HCT116 (cell line): ENCODE measurements around the gene CFDP1. TPM values are rescaled to one million over a fixed set of nuclear protein-coding genes. Genes with fewer than 3 reads are reported as not detected.
A peak's percentile ranks its signal among the peaks of the same experiment; 100 is the strongest.

Source experiments
- ATAC-seq: fragments of 200-7000 bp; cut with Tn5 transposase; 2 replicates; pipeline ENCODE4 v1.9.1; 2020; ENCODE audit warnings: mild to moderate bottlenecking, moderate library complexity
- BruUV-seq: library from RNA; stranded (reverse); fragments of 400-500 nt; replicated peaks from 2 replicates; lab custom pipeline; 2021; lab: Mats Ljungman, UMichigan
- CTCF ChIA-PET: fragments of 300-600 bp; sonication (Branson Sonifier 250); formaldehyde crosslinking; loops from one replicate; lab custom pipeline; 2021; ENCODE audit warnings: antibody characterized with exemption; lab: Charles Lee
- POLR2A ChIA-PET: fragments of 300-600, 350-600 bp; sonication (Branson Sonifier 250); formaldehyde crosslinking; loops from one replicate; lab custom pipeline; 2021; ENCODE audit warnings: antibody characterized with exemption; lab: Charles Lee
- RAD21 ChIA-PET, 2 experiments: fragments of 300-600 bp; sonication (Branson Sonifier 250); formaldehyde crosslinking; loops; one replicate each; lab custom pipeline; 2023; ENCODE audit warnings: low total read pairs in 2 of 2; ENCODE audit not compliant: uncharacterized antibody in 2 of 2, unreplicated experiment in 2 of 2, low non-redundant PET in 1 of 2; lab: Charles Lee
- DNase-seq: peaks from one replicate; pipeline ENCODE4 v3.0.0-alpha.2; 2010; ENCODE audit warnings: low read depth, low spot score
- H2AFZ ChIP-seq: fragments of 200-600 bp; shearing (Covaris generic), sonication (generic); 2 replicates; pipeline ENCODE4 v1.6.1; 2017; ENCODE audit warnings: low read depth, mixed run types, mixed read lengths, antibody characterized with exemption, low read length; ENCODE audit not compliant: poor library complexity, severe bottlenecking
- H3K27ac ChIP-seq: 2 replicates; pipeline ENCODE4 v1.5.1; 2012; ENCODE audit warnings: low read depth, low read length
- H3K27me3 ChIP-seq: fragments of 200-600 bp; sonication (generic); 2 replicates; pipeline ENCODE4 v1.6.1; 2016; ENCODE audit warnings: mixed run types, low read length, mixed read lengths; ENCODE audit not compliant: insufficient read depth
- H3K36me3 ChIP-seq, 2 experiments: fragments of 200-500 bp in 1 of 2; fragments of 200-600 bp in 1 of 2; sonication (Bioruptor generic) in 1 of 2; sonication (generic) in 1 of 2; 2 replicates each; pipeline versions ENCODE4 v1.5.1 to v1.6.1; 2014 to 2016; ENCODE audit warnings: low read length in 2 of 2, inconsistent platforms in 1 of 2, mixed read lengths in 1 of 2, mixed run types in 1 of 2; ENCODE audit not compliant: insufficient read depth in 2 of 2, control insufficient read depth in 1 of 2
- H3K4me1 ChIP-seq, 2 experiments: fragments of 200-600 bp in 1 of 2; sonication (generic) in 1 of 2; 2 replicates each; pipeline versions ENCODE4 v1.5.1 to v1.6.1; 2012 to 2017; ENCODE audit warnings: low read length in 2 of 2, inconsistent platforms in 1 of 2, mild to moderate bottlenecking in 1 of 2, mixed read lengths in 1 of 2, mixed run types in 1 of 2, moderate library complexity in 1 of 2; ENCODE audit not compliant: insufficient read depth in 2 of 2, control insufficient read depth in 1 of 2
- H3K4me2 ChIP-seq: fragments of 200-600 bp; sonication (generic); 2 replicates; pipeline ENCODE4 v1.6.1; 2017; ENCODE audit warnings: mixed run types, low read length, mixed read lengths
- H3K4me3 ChIP-seq, 2 experiments: fragments of 200-600 bp in 1 of 2; sonication (generic) in 1 of 2; replicated peaks in 1 of 2; 2 replicates each; pipeline ENCODE4 v1.5.1; 2011 to 2016; ENCODE audit warnings: low read length in 2 of 2, control low read depth in 1 of 2, low read depth in 1 of 2, mild to moderate bottlenecking in 1 of 2, mixed read lengths in 1 of 2, mixed run types in 1 of 2
- H3K79me2 ChIP-seq: fragments of 200-600 bp; sonication (generic); 2 replicates; pipeline ENCODE4 v1.6.1; 2017; ENCODE audit warnings: mild to moderate bottlenecking, mixed run types, low read length, moderate library complexity, mixed read lengths; ENCODE audit not compliant: insufficient read depth
- H3K9ac ChIP-seq: fragments of 200-600 bp; sonication (generic); 2 replicates; pipeline ENCODE4 v1.6.1; 2016; ENCODE audit warnings: low read length, mixed read lengths
- H3K9me2 ChIP-seq: fragments of 200-600 bp; sonication (generic), shearing (Covaris generic); 2 replicates; pipeline ENCODE4 v1.6.1; 2017; ENCODE audit warnings: mixed run types, mild to moderate bottlenecking, moderate library complexity; ENCODE audit not compliant: insufficient read depth
- H3K9me3 ChIP-seq, 2 experiments: fragments of 200-500 bp in 1 of 2; fragments of 200-600 bp in 1 of 2; sonication (Bioruptor generic) in 1 of 2; sonication (generic) in 1 of 2; 2 replicates each; pipeline ENCODE4 v1.6.1; 2014 to 2017; ENCODE audit warnings: low read length in 2 of 2, mixed read lengths in 2 of 2, inconsistent platforms in 1 of 2, low read depth in 1 of 2, mild to moderate bottlenecking in 1 of 2, mixed run types in 1 of 2, moderate library complexity in 1 of 2; ENCODE audit not compliant: control insufficient read depth in 1 of 2, insufficient read depth in 1 of 2
- H4K20me1 ChIP-seq: fragments of 200-600 bp; sonication (generic), shearing (Covaris generic); 2 replicates; pipeline ENCODE4 v1.6.1; 2017; ENCODE audit warnings: mixed run types, mild to moderate bottlenecking, moderate library complexity; ENCODE audit not compliant: insufficient read depth
- ATF3 ChIP-seq: IDR thresholded peaks from 2 replicates; pipeline ENCODE4 v1.6.1; 2012
- EGR1 ChIP-seq: IDR thresholded peaks from 2 replicates; pipeline ENCODE4 v1.6.1; 2012; ENCODE audit warnings: low read depth
- ELF1 ChIP-seq: IDR thresholded peaks from 2 replicates; pipeline ENCODE4 v1.6.1; 2012; ENCODE audit warnings: low read depth, borderline replicate concordance
- EZH2 ChIP-seq: fragments of 200-600 bp; sonication (generic); IDR thresholded peaks from 2 replicates; pipeline ENCODE4 v1.6.1; 2017; ENCODE audit warnings: antibody characterized with exemption, mixed run types
- FOSL1 ChIP-seq: IDR thresholded peaks from 2 replicates; pipeline ENCODE4 v1.6.1; 2012; ENCODE audit warnings: low read depth
- JUND ChIP-seq: IDR thresholded peaks from 2 replicates; pipeline ENCODE4 v1.6.1; 2012
- MAX ChIP-seq: IDR thresholded peaks from 2 replicates; pipeline ENCODE4 v1.6.1; 2012
- SP1 ChIP-seq: IDR thresholded peaks from 2 replicates; pipeline ENCODE4 v1.6.1; 2012; ENCODE audit warnings: low read depth
- TCF7L2 ChIP-seq: IDR thresholded peaks from 2 replicates; pipeline ENCODE4 v1.7.0; 2011; ENCODE audit warnings: borderline replicate concordance, inconsistent platforms; ENCODE audit not compliant: insufficient read depth, insufficient read length; ENCODE audit errors: extremely low read depth
- ZBTB33 ChIP-seq: IDR thresholded peaks from 2 replicates; pipeline ENCODE4 v1.6.1; 2011; ENCODE audit warnings: mild to moderate bottlenecking, low read length, moderate library complexity; ENCODE audit not compliant: insufficient replicate concordance; ENCODE audit errors: extremely low read depth
- ZFX ChIP-seq: fragments of 450-650 bp; IDR thresholded peaks from 2 replicates; pipeline ENCODE4 v1.6.1; 2017
- ZNF274 ChIP-seq: fragments of 200-500 bp; sonication (Bioruptor generic); IDR thresholded peaks from 2 replicates; pipeline ENCODE4 v1.6.1; 2014; ENCODE audit warnings: mild to moderate bottlenecking, low read depth, low read length, inconsistent platforms
- intact Hi-C: fragments of 100-400 bp; cut with micrococcal nuclease; formaldehyde crosslinking; loops from 2 replicates; pipeline ENCODE4 v1.10.0; 2022
- total RNA-seq: library from RNA; stranded (reverse); gene quantifications from one replicate; pipeline ENCODE4 v1.2.1, GENCODE V29; 2021; ENCODE audit not compliant: unreplicated experiment
- TF ChIP-seq, protein P1 (sequence below), 3 experiments: fragments of 200-600 bp in 1 of 3; sonication (generic) in 1 of 3; IDR thresholded peaks in 2 of 3; conservative IDR thresholded peaks in 1 of 3; 2 replicates each; pipeline ENCODE4 v1.5.1; 2012 to 2017; ENCODE audit warnings: low read depth in 2 of 3, low read length in 2 of 3, antibody characterized with exemption in 1 of 3, borderline replicate concordance in 1 of 3, control low read depth in 1 of 3, mild to moderate bottlenecking in 1 of 3, mixed read lengths in 1 of 3, mixed run types in 1 of 3, moderate library complexity in 1 of 3; ENCODE audit not compliant: insufficient read depth in 1 of 3

The CFDP1 gene
- total RNA-seq, 1 experiment from 2014 or later, result 45.3 TPM

GRCh38 chr16:75341564-75342307, 91.6 kb downstream of the CFDP1 start:
- H3K4me1 ChIP-seq, result peaks cover 12 to 16% of the 10 kb centered on the region in 2 experiments
- no peak overlapping the region for H3K9ac ChIP-seq
- ATAC-seq, result no peak
- H3K4me3 ChIP-seq, result no peak overlapping the region
- no TSS peak for BruUV-seq
- no peaks in the 10 kb centered on the region for H3K27me3 ChIP-seq
- no peak for TF ChIP-seq ATF3
- no peak for TF ChIP-seq JUND
- no peak for TF ChIP-seq EGR1
- no peak for TF ChIP-seq ZFX
- TF ChIP-seq, protein P1, sequence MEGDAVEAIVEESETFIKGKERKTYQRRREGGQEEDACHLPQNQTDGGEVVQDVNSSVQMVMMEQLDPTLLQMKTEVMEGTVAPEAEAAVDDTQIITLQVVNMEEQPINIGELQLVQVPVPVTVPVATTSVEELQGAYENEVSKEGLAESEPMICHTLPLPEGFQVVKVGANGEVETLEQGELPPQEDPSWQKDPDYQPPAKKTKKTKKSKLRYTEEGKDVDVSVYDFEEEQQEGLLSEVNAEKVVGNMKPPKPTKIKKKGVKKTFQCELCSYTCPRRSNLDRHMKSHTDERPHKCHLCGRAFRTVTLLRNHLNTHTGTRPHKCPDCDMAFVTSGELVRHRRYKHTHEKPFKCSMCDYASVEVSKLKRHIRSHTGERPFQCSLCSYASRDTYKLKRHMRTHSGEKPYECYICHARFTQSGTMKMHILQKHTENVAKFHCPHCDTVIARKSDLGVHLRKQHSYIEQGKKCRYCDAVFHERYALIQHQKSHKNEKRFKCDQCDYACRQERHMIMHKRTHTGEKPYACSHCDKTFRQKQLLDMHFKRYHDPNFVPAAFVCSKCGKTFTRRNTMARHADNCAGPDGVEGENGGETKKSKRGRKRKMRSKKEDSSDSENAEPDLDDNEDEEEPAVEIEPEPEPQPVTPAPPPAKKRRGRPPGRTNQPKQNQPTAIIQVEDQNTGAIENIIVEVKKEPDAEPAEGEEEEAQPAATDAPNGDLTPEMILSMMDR (IDR thresholded peaks at IDR 0.05 in 2 of 3, conservative IDR thresholded peaks at IDR 0.05 in 1 of 3; ENCODE audit: borderline replicate concordance in 1 of 3, insufficient read depth in 1 of 3, low read depth in 2 of 3, low read length in 2 of 3), result no peak
- TF ChIP-seq SP1, result no peak
- TF ChIP-seq ELF1, result no peak
- no peak for TF ChIP-seq TCF7L2
- TF ChIP-seq FOSL1, result no peak
- TF ChIP-seq ZBTB33, result no peak
- no peak for TF ChIP-seq EZH2
- TF ChIP-seq MAX, result no peak
- TF ChIP-seq ZNF274, result no peak
- H3K27ac ChIP-seq, result no peak overlapping the region
- H2AFZ ChIP-seq, result no peak overlapping the region
- H3K36me3 ChIP-seq, result no peaks in the 10 kb centered on the region
- CTCF ChIA-PET, result no interaction called here
- no peaks in the 10 kb centered on the region for H3K79me2 ChIP-seq
- no peak for DNase-seq
- RAD21 ChIA-PET, result no interaction called here
- POLR2A ChIA-PET, result no interaction called here
- H3K9me2 ChIP-seq, result no peaks in the 10 kb centered on the region
- H3K9me3 ChIP-seq, result no peaks in the 10 kb centered on the region
- H3K4me2 ChIP-seq, result peak overlapping the region; percentile 24; the same call in 1 of the 2 replicates
- no peaks in the 10 kb centered on the region for H4K20me1 ChIP-seq
- intact Hi-C loops, result no loop called here
